ENCODE measurements around the gene HSPB1.
A peak's percentile ranks its signal among the peaks of the same experiment; 100 is the strongest.
"Not testable (repeated sequence)": the region's sequence is repeated elsewhere in the genome, so short reads cannot be mapped to it uniquely, and the experiment has no call there.

Gene HSPB1

GRCh38 chr7:76302347-76303201 lies at the start of gene HSPB1:
Gene HSPB1, plus strand, starts transcription at chr7:76302673. Its CDS starts 40 bp downstream, at chr7:76302713.
- peak in 54 of 56 donors; percentile 24 to 98 (median 68) for DNase-seq

- no peak for DNase-seq
Measured at GRCh38 chr7:76254781-76255180, 47.7 kb upstream of the HSPB1 start.

GRCh38 chr7:76257973-76258372 lies 44.5 kb upstream of the HSPB1 start:
- DNase-seq = no peak

GRCh38 chr7:76259124-76260093 lies 43.1 kb upstream of the HSPB1 start:
- no peak for DNase-seq

- peak in 3 of 56 donors; percentile 7 to 78 (median 42) for DNase-seq
Measured at GRCh38 chr7:76260171-76260703, 42.2 kb upstream of the HSPB1 start.

GRCh38 chr7:76261329-76261728 lies 41.1 kb upstream of the HSPB1 start:
- no peak for DNase-seq

GRCh38 chr7:76261931-76262330 lies 40.5 kb upstream of the HSPB1 start:
- no peak for DNase-seq

GRCh38 chr7:76262683-76263402 lies 39.6 kb upstream of the HSPB1 start:
- peak in 37 of 56 donors; percentile 3 to 60 (median 26) for DNase-seq

GRCh38 chr7:76265299-76265698 lies 37.2 kb upstream of the HSPB1 start:
- DNase-seq = no peak

- no peak for DNase-seq
Measured at GRCh38 chr7:76267107-76267893, 35.2 kb upstream of the HSPB1 start.

GRCh38 chr7:76267894-76268183 lies 34.6 kb upstream of the HSPB1 start:
- no peak for DNase-seq

- DNase-seq = no peak
Measured at GRCh38 chr7:76268376-76268775, 34.1 kb upstream of the HSPB1 start.

- DNase-seq = peak in 6 of 56 donors; percentile 7 to 16 (median 12)
Measured at GRCh38 chr7:76269895-76270294, 32.6 kb upstream of the HSPB1 start.

GRCh38 chr7:76271384-76271783 lies 31.1 kb upstream of the HSPB1 start:
- DNase-seq = not testable (repeated sequence)

GRCh38 chr7:76272142-76272541 lies 30.3 kb upstream of the HSPB1 start:
- no peak for DNase-seq

GRCh38 chr7:76272851-76273497 lies 29.5 kb upstream of the HSPB1 start:
- no peak for DNase-seq

GRCh38 chr7:76273503-76273902 lies 29.0 kb upstream of the HSPB1 start:
- no peak for DNase-seq

- no peak for DNase-seq
Measured at GRCh38 chr7:76278540-76278939, 23.9 kb upstream of the HSPB1 start.

- peak in 1 of 56 donors; percentile 32 for DNase-seq
Measured at GRCh38 chr7:76280408-76280807, 22.1 kb upstream of the HSPB1 start.

All from amygdala (tissue), 56 donors.